H9 (cell line): ENCODE data around the gene FADS1. TPM values are rescaled to one million over a fixed set of nuclear protein-coding genes. Genes with fewer than 3 reads are reported as not detected.

Source experiments
- DNase-seq: peaks from one replicate; pipeline ENCODE4 v3.0.0-alpha.2; 2017
- H2AFZ ChIP-seq: one replicate; pipeline ENCODE4 v1.6.1; 2013; ENCODE audit warnings: mild to moderate bottlenecking, low read length, control low read depth, moderate library complexity
- H2AK5ac ChIP-seq: 2 replicates; pipeline ENCODE4 v1.6.1; 2013; ENCODE audit warnings: low read length, control low read depth, mixed read lengths; ENCODE audit not compliant: insufficient read length
- H2BK120ac ChIP-seq: one replicate; pipeline ENCODE4 v1.6.1; 2013; ENCODE audit warnings: low read depth, mild to moderate bottlenecking, low read length, control low read depth, inconsistent platforms; ENCODE audit not compliant: poor library complexity, severe bottlenecking
- H2BK12ac ChIP-seq: 2 replicates; pipeline ENCODE4 v1.6.1; 2013; ENCODE audit warnings: low read length, control low read depth, mixed read lengths, low read depth; ENCODE audit not compliant: insufficient read length
- H2BK15ac ChIP-seq: 2 replicates; pipeline ENCODE4 v1.6.1; 2013; ENCODE audit warnings: low read depth, low read length, control low read depth
- H2BK20ac ChIP-seq: one replicate; pipeline ENCODE4 v1.6.1; 2013; ENCODE audit warnings: low read depth, mild to moderate bottlenecking, low read length, control low read depth, inconsistent platforms; ENCODE audit not compliant: poor library complexity, severe bottlenecking
- H2BK5ac ChIP-seq: 2 replicates; pipeline ENCODE4 v1.6.1; 2013; ENCODE audit warnings: low read length, control low read depth, mixed read lengths; ENCODE audit not compliant: insufficient read length
- H3K14ac ChIP-seq: 2 replicates; pipeline ENCODE4 v1.6.1; 2013; ENCODE audit warnings: low read length, control low read depth; ENCODE audit not compliant: insufficient read depth
- H3K18ac ChIP-seq: 2 replicates; pipeline ENCODE4 v1.6.1; 2013; ENCODE audit warnings: low read depth, mild to moderate bottlenecking, mixed read lengths, low read length, control low read depth; ENCODE audit not compliant: insufficient read length
- H3K23ac ChIP-seq: 2 replicates; pipeline ENCODE4 v1.6.1; 2013; ENCODE audit warnings: low read length, control low read depth, mixed read lengths, low read depth; ENCODE audit not compliant: insufficient read length
- H3K23me2 ChIP-seq: 2 replicates; pipeline ENCODE4 v1.6.1; 2013; ENCODE audit warnings: low read depth, mild to moderate bottlenecking, mixed read lengths, low read length, control low read depth; ENCODE audit not compliant: insufficient read length, poor library complexity, severe bottlenecking
- H3K27ac ChIP-seq: 2 replicates; pipeline ENCODE4 v1.5.1; 2013; ENCODE audit warnings: low read length, control low read depth, mixed read lengths, low read depth; ENCODE audit not compliant: insufficient read length
- H3K27me3 ChIP-seq: 2 replicates; pipeline ENCODE4 v1.6.1; 2013; ENCODE audit warnings: low read length, control low read depth, inconsistent platforms; ENCODE audit not compliant: insufficient read depth
- H3K4ac ChIP-seq: 2 replicates; pipeline ENCODE4 v1.6.1; 2013; ENCODE audit warnings: low read depth, mild to moderate bottlenecking, control low read depth, inconsistent platforms, low read length, moderate library complexity
- H3K4me1 ChIP-seq: 2 replicates; pipeline ENCODE4 v1.6.1; 2013; ENCODE audit warnings: low read length, control low read depth, inconsistent platforms; ENCODE audit not compliant: insufficient read depth
- H3K4me2 ChIP-seq: 2 replicates; pipeline ENCODE4 v1.6.1; 2013; ENCODE audit warnings: low read length, control low read depth, mixed read lengths; ENCODE audit not compliant: insufficient read length, insufficient read depth
- H3K56ac ChIP-seq: 2 replicates; pipeline ENCODE4 v1.6.1; 2013; ENCODE audit warnings: low read depth, mild to moderate bottlenecking, mixed read lengths, low read length, control low read depth; ENCODE audit not compliant: insufficient read length
- H3K79me1 ChIP-seq: 2 replicates; pipeline ENCODE4 v1.6.1; 2013; ENCODE audit warnings: low read depth, mild to moderate bottlenecking, moderate library complexity, low read length, control low read depth, inconsistent platforms; ENCODE audit not compliant: insufficient read depth, poor library complexity, severe bottlenecking
- H3K79me2 ChIP-seq: 2 replicates; pipeline ENCODE4 v1.6.1; 2013; ENCODE audit warnings: low read length, control low read depth, inconsistent platforms; ENCODE audit not compliant: insufficient read depth
- H3K9ac ChIP-seq: 2 replicates; pipeline ENCODE4 v1.6.1; 2013; ENCODE audit warnings: low read length, control low read depth, mixed read lengths; ENCODE audit not compliant: insufficient read length; ENCODE audit errors: extremely low read depth
- H3K9me3 ChIP-seq: one replicate; pipeline ENCODE4 v1.6.1; 2013; ENCODE audit warnings: low read depth, low read length, inconsistent platforms; ENCODE audit not compliant: control insufficient read depth
- H3T11ph ChIP-seq: one replicate; pipeline ENCODE4 v1.6.1; 2013; ENCODE audit warnings: mild to moderate bottlenecking, low read length, control low read depth, inconsistent platforms
- H4K20me1 ChIP-seq: one replicate; pipeline ENCODE4 v1.6.1; 2013; ENCODE audit not compliant: control insufficient read depth, insufficient read length, insufficient read depth
- H4K5ac ChIP-seq: 2 replicates; pipeline ENCODE4 v1.6.1; 2013; ENCODE audit warnings: low read depth, mild to moderate bottlenecking, mixed read lengths, low read length, control low read depth; ENCODE audit not compliant: insufficient read length
- H4K8ac ChIP-seq: replicated peaks from 2 replicates; pipeline ENCODE4 v1.6.1; 2013; ENCODE audit warnings: low read length, control low read depth, mixed read lengths, low read depth; ENCODE audit not compliant: insufficient read length
- H4K91ac ChIP-seq: 2 replicates; pipeline ENCODE4 v1.6.1; 2013; ENCODE audit warnings: low read depth, mild to moderate bottlenecking, moderate library complexity, mixed read lengths, low read length, control low read depth; ENCODE audit not compliant: insufficient read length
- H3K27ac Mint-ChIP-seq, 3 experiments: 2 replicates in 2 of 3; 3 replicates in 1 of 3; pipeline ENCODE4 v1.8.0; 2020 to 2021; ENCODE audit warnings: mixed read lengths in 3 of 3, mild to moderate bottlenecking in 1 of 3, moderate library complexity in 1 of 3
- H3K27me3 Mint-ChIP-seq: 2 replicates; pipeline ENCODE4 v1.8.0; 2021; ENCODE audit warnings: low read depth, mild to moderate bottlenecking, moderate library complexity, mixed read lengths
- H3K36me3 Mint-ChIP-seq, 3 experiments: 2 replicates in 2 of 3; 3 replicates in 1 of 3; pipeline ENCODE4 v1.8.0; 2020 to 2021; ENCODE audit warnings: low read depth in 3 of 3, mixed read lengths in 3 of 3; ENCODE audit not compliant: insufficient read depth in 1 of 3
- H3K4me1 Mint-ChIP-seq, 2 experiments: 2 replicates each; pipeline ENCODE4 v1.8.0; 2020; ENCODE audit warnings: mixed read lengths in 2 of 2
- H3K4me3 Mint-ChIP-seq, 2 experiments: 2 replicates in 1 of 2; 3 replicates in 1 of 2; pipeline ENCODE4 v1.8.0; 2020 to 2021; ENCODE audit warnings: mild to moderate bottlenecking in 2 of 2, mixed read lengths in 2 of 2, moderate library complexity in 1 of 2
- H3K9me3 Mint-ChIP-seq, 2 experiments: 2 replicates in 1 of 2; 3 replicates in 1 of 2; pipeline ENCODE4 v1.8.0; 2020; ENCODE audit warnings: mild to moderate bottlenecking in 2 of 2, mixed read lengths in 2 of 2, moderate library complexity in 1 of 2
- CTCF ChIP-seq: fragments of 200-600 bp; sonication (generic); conservative IDR thresholded peaks from 3 replicates; pipeline ENCODE4 v1.8.0; 2021; ENCODE audit warnings: antibody characterized with exemption, mild to moderate bottlenecking
- WGBS: extraction: QIAGEN DNeasy Blood & Tissue Kit; methylation state at CpG from one replicate; pipeline ENCODE4 v1.1.7; 2013; ENCODE audit warnings: missing lambda C conversion rate, low lambda C conversion rate, mixed read lengths; ENCODE audit not compliant: insufficient read length; ENCODE audit errors: extremely low coverage; 5-methylcytosine and 5-hydroxymethylcytosine counted together
- total RNA-seq: library from RNA; stranded (reverse); gene quantifications from 2 replicates; pipeline ENCODE4 v1.2.1, GENCODE V29; 2021

FADS1 gene
- total RNA-seq, 1 experiment from 2014 or later: 125 TPM

GRCh38 chr11:61855939-61856680, 39.3 kb upstream of the FADS1 start:
- Histone ChIP-seq H3K56ac (no peak overlapping the region), H3K14ac (no peak overlapping the region), H2BK15ac (no peak overlapping the region), H3K4me2 (no peak overlapping the region), H3T11ph (no peak overlapping the region), H4K8ac (peak overlapping the region; percentile 33), H3K9me3 (no peaks in the 10 kb centered on the region), H3K27ac (no peak overlapping the region), H3K79me1 (no peaks in the 10 kb centered on the region), H2AK5ac (no peak overlapping the region), H3K9ac (no peak overlapping the region), H3K18ac (no peak overlapping the region), H4K20me1 (no peaks in the 10 kb centered on the region), H2BK20ac (no peak overlapping the region), H2BK5ac (peak overlapping the region; percentile 58), H4K91ac (no peak overlapping the region), H4K5ac (no peak overlapping the region), H2BK120ac (no peak overlapping the region), H3K23me2 (no peaks in the 10 kb centered on the region), H3K27me3 (no peaks in the 10 kb centered on the region), H3K79me2 (no peaks in the 10 kb centered on the region), H3K23ac (no peak overlapping the region), H2AFZ (no peak overlapping the region), H2BK12ac (no peak overlapping the region), H3K4ac (no peak overlapping the region), H3K4me1 (no peaks in the 10 kb centered on the region)
- WGBS: no CpG with 5 or more reads among the region's 12 CpGs
- no peak overlapping the region for H3K4me3 Mint-ChIP-seq
- no peaks in the 10 kb centered on the region; a peak in 1 of 5 replicates for H3K9me3 Mint-ChIP-seq
- no peaks in the 10 kb centered on the region for H3K4me1 Mint-ChIP-seq
- no peaks in the 10 kb centered on the region for H3K27me3 Mint-ChIP-seq
- H3K27ac Mint-ChIP-seq: peak overlapping the region in 2 of 3 experiments; percentile 65 to 76; a peak in 1 of 7 replicates
- TF ChIP-seq CTCF: no peak
- no peak for DNase-seq
- H3K36me3 Mint-ChIP-seq: peaks cover 57 to 81% (median 70%) of the 10 kb centered on the region in 3 experiments
